ENCODE measurements around the gene EDDM13.

DNA sequence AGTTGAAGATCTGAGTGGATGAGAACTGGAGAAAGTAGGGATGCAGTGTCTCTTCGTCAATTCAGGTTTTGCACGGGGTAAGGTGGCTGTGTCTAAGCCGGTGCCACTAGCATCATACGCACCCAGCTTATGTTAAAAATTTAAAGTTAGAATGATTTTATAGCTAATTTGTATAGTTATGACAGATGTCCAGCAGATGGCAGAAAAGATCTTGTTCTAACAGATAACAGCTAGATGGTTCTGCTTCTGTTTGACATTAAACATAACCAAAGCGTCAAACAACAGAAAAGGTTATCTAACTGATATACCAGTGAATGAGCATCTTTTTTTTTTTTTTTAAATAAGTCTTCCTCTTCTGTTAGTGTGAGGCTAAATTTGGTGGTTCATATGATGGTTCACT, 18.8 kb upstream of the EDDM13 start:
- TF ChIP-seq ARNTL (CRISPR knock-in tag; IDR thresholded peaks at IDR 0.05; ENCODE audit: borderline replicate concordance, low read depth) (no peak), TCF4 (CRISPR knock-in tag; IDR thresholded peaks at IDR 0.05; ENCODE audit: borderline replicate concordance) (no peak)

All from SK-N-SH treated with all-trans-retinoic acid at 6 μM for 48 hours (cell line).